GM12878 (cell line): ENCODE data around the gene NDST3. TPM values are rescaled to one million over a fixed set of nuclear protein-coding genes. Genes with fewer than 3 reads are reported as not detected.

Experiments
- ATAC-seq: fragments of 200-7000 bp; cut with Tn5 transposase; 3 replicates; pipeline ENCODE4 v1.9.1; 2020; ENCODE audit warnings: mild to moderate bottlenecking, moderate library complexity
- BruUV-seq: library from RNA; stranded (reverse); fragments of 400-500 nt; replicated peaks from 2 replicates; lab custom pipeline; 2021; lab: Mats Ljungman, UMichigan
- CTCF ChIA-PET: fragments of 300-600 bp; sonication (Branson Sonifier 250); formaldehyde crosslinking; extraction: SDS; loops from one replicate; lab custom pipeline; 2021; ENCODE audit warnings: inconsistent platforms; lab: Yijun Ruan, JAX
- POLR2A ChIA-PET: fragments of 350-600 bp; formaldehyde crosslinking; extraction: SDS; loops from one replicate; lab custom pipeline; 2021; ENCODE audit warnings: inconsistent platforms; lab: Charles Lee
- RAD21 ChIA-PET: fragments of 300-600 bp; sonication (Branson Sonifier 250); formaldehyde crosslinking; loops from one replicate; lab custom pipeline; 2023; ENCODE audit warnings: antibody characterized with exemption; ENCODE audit not compliant: unreplicated experiment; lab: Charles Lee
- SMC1A ChIA-PET: fragments of 300-600 bp; sonication (Branson Sonifier 250); formaldehyde crosslinking; loops from one replicate; lab custom pipeline; 2023; ENCODE audit not compliant: unreplicated experiment, uncharacterized antibody; lab: Charles Lee
- DNase-seq: peaks from one replicate; pipeline ENCODE4 v3.0.0-alpha.2; 2011; ENCODE audit warnings: low read depth, low spot score
- FAIRE-seq: peaks from 3 replicates; lab custom pipeline; 2011; peaks lifted over from hg19 to GRCh38; lab: Jason Lieb, UNC
- H2AFZ ChIP-seq: 2 replicates; pipeline ENCODE4 v1.6.0; 2011; ENCODE audit warnings: low read depth, low read length, control low read depth; ENCODE audit not compliant: control insufficient read depth
- H3K27ac ChIP-seq: 2 replicates; pipeline ENCODE4 v1.5.1; 2011; ENCODE audit warnings: control low read depth; ENCODE audit not compliant: control insufficient read depth, insufficient read depth
- H3K27me3 ChIP-seq, 2 experiments: replicated peaks in 1 of 2; 2 replicates each; pipeline versions ENCODE4 v1.6.0 to v1.6.1; 2011; ENCODE audit warnings: low read length in 1 of 2; ENCODE audit not compliant: control insufficient read depth in 2 of 2, insufficient read depth in 2 of 2
- H3K36me3 ChIP-seq, 2 experiments: 2 replicates each; pipeline ENCODE4 v1.5.1; 2011; ENCODE audit warnings: low read length in 1 of 2; ENCODE audit not compliant: control insufficient read depth in 2 of 2, insufficient read depth in 2 of 2
- H3K4me1 ChIP-seq: 2 replicates; pipeline ENCODE4 v1.6.1; 2011; ENCODE audit warnings: mild to moderate bottlenecking, low read length, moderate library complexity, mixed read lengths; ENCODE audit not compliant: control insufficient read depth, insufficient read depth
- H3K4me2 ChIP-seq: 2 replicates; pipeline ENCODE4 v1.6.0; 2011; ENCODE audit warnings: control low read depth; ENCODE audit not compliant: control insufficient read depth, insufficient read depth
- H3K4me3 ChIP-seq: fragments of 200-600 bp; sonication (generic); 2 replicates; pipeline ENCODE4 v1.5.1; 2016
- H3K79me2 ChIP-seq: 2 replicates; pipeline ENCODE4 v1.6.0; 2011; ENCODE audit warnings: low read length; ENCODE audit not compliant: control insufficient read depth, insufficient read depth
- H3K9ac ChIP-seq: 2 replicates; pipeline ENCODE4 v1.8.0; 2011; ENCODE audit warnings: low read length, control low read depth, mixed read lengths; ENCODE audit not compliant: control insufficient read depth, insufficient read depth
- H3K9me3 ChIP-seq: replicated peaks from 3 replicates; pipeline ENCODE4 v1.5.1; 2011; ENCODE audit warnings: mild to moderate bottlenecking, low read length; ENCODE audit not compliant: control insufficient read depth, insufficient read depth
- H4K20me1 ChIP-seq: 2 replicates; pipeline ENCODE4 v1.6.0; 2011; ENCODE audit not compliant: control insufficient read depth, insufficient read depth
- EED ChIP-seq: sonication (generic); IDR thresholded peaks from 2 replicates; pipeline ENCODE4 v1.6.1; 2016; ENCODE audit warnings: antibody characterized with exemption, low read depth
- FOXK2 ChIP-seq: fragments of 450-650 bp; IDR thresholded peaks from 2 replicates; pipeline ENCODE4 v1.6.1; 2017; ENCODE audit warnings: mild to moderate bottlenecking, moderate library complexity
- FOXM1 ChIP-seq: IDR thresholded peaks from 2 replicates; pipeline ENCODE4 v1.6.1; 2012; ENCODE audit warnings: low read depth, mild to moderate bottlenecking, inconsistent platforms, low read length, moderate library complexity
- KAT2A ChIP-seq: conservative IDR thresholded peaks from 2 replicates; pipeline ENCODE4 v1.6.1; 2011; ENCODE audit warnings: low read depth, low read length; ENCODE audit not compliant: control insufficient read depth
- RELA ChIP-seq: fragments of 450-650 bp; IDR thresholded peaks from 2 replicates; pipeline ENCODE4 v1.8.0; 2014; ENCODE audit warnings: borderline replicate concordance; ENCODE audit not compliant: partially characterized antibody
- SIN3A ChIP-seq: IDR thresholded peaks from 2 replicates; pipeline ENCODE4 v1.6.1; 2012; ENCODE audit warnings: low read depth, low read length, improper control_type of control experiment
- SPI1 ChIP-seq: IDR thresholded peaks from 2 replicates; pipeline ENCODE4 v1.6.1; 2011; ENCODE audit warnings: low read depth, mild to moderate bottlenecking, low read length, moderate library complexity, borderline replicate concordance; ENCODE audit not compliant: insufficient read depth
- STAT1 ChIP-seq: fragments of 450-650 bp; conservative IDR thresholded peaks from 2 replicates; pipeline ENCODE4 v1.6.1; 2014; ENCODE audit warnings: antibody characterized with exemption, mild to moderate bottlenecking
- TCF3 ChIP-seq: IDR thresholded peaks from 2 replicates; pipeline ENCODE4 v1.6.1; 2012; ENCODE audit warnings: low read depth, mild to moderate bottlenecking, low read length, borderline replicate concordance; ENCODE audit not compliant: insufficient read depth
- WRNIP1 ChIP-seq: IDR thresholded peaks from 2 replicates; pipeline ENCODE4 v1.6.1; 2011; ENCODE audit warnings: low read depth, low read length, improper control_type of control experiment, borderline replicate concordance
- ZBTB33 ChIP-seq: fragments of 450-650 bp; IDR thresholded peaks from 2 replicates; pipeline ENCODE4 v1.6.1; 2017; ENCODE audit warnings: mild to moderate bottlenecking
- ZNF687 ChIP-seq: fragments of 450-650 bp; IDR thresholded peaks from 2 replicates; pipeline ENCODE4 v1.6.1; 2017; ENCODE audit warnings: mild to moderate bottlenecking, moderate library complexity
- WGBS: methylation state at CpG from one replicate; pipeline ENCODE4 v1.1.6; 2016; ENCODE audit warnings: low lambda C conversion rate; ENCODE audit not compliant: insufficient replicate concordance, insufficient coverage; ENCODE audit errors: missing lambda C conversion rate; 5-methylcytosine and 5-hydroxymethylcytosine counted together
- in situ Hi-C: fragments of 300-500 bp; cut with MboI; formaldehyde crosslinking; loops from 9 replicates; pipeline ENCODE4 v1.14.3; 2018; ENCODE audit warnings: mixed read lengths
- intact Hi-C: fragments of 100-400 bp; cut with micrococcal nuclease; formaldehyde crosslinking; loops from one replicate; pipeline ENCODE4 v1.14.2; 2022; ENCODE audit not compliant: unreplicated experiment
- polyA plus RNA-seq, 11 experiments: library from polyadenylated mRNA; depleted of rRNA in 4 of 11; unstranded in 6 of 11; stranded (reverse) in 5 of 11; fragments of >200 nt; fragmentation: Nextera tagmentation in 4 of 11; fragmentation: Illumina TruSeq in 1 of 11; extraction: Ambion mirVana in 4 of 11; extraction: Trizol in 1 of 11; gene quantifications; 1 replicate in 1 of 11; 2 replicates in 10 of 11; pipeline versions ENCODE4 v1.2.1 to v1.2.3, GENCODE V29; 2011 to 2016; ENCODE audit warnings: inconsistent platforms in 2 of 11, missing spikeins in 2 of 11, low read depth in 1 of 11
- total RNA-seq, 4 experiments: library from RNA; depleted of rRNA in 3 of 4; stranded (reverse); fragments of >200 nt in 3 of 4; fragmentation: Illumina TruSeq in 1 of 4; extraction: Trizol in 1 of 4; gene quantifications; 2 replicates each; pipeline versions ENCODE4 v1.2.1 to v1.2.3, GENCODE V29; 2013 to 2021
- TF ChIP-seq, protein P1 (sequence below): IDR thresholded peaks from 2 replicates; pipeline ENCODE4 v1.6.1; 2011; ENCODE audit warnings: mild to moderate bottlenecking, low read depth, low read length, moderate library complexity; ENCODE audit not compliant: insufficient replicate concordance

Gene NDST3
- total and polyA plus RNA-seq, 10 of the 15 experiments (the other 5 are each of a cell fraction or from before 2014, with no cell fraction given) = 0.03 TPM; not detected in 8

DNA sequence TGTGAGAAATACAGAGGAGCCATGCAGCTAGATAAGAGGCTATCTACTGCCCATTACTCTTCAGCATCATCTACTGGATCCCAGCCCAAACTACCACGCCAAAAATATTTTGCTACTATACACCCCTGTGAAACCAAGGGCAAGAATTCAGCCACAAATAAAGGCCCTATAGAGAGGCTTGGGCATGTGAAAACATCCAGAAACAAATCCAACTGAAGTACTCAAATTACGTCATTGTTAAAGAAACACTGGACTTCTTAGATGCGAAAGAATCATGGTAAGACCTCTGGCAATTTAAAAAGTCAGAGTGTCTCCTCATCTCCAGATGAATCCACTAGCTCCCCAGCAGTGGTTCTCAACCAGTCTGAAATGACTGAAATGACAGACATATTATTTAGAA lies 12.8 kb downstream of the NDST3 start (continued):
- TF ChIP-seq, protein P1, sequence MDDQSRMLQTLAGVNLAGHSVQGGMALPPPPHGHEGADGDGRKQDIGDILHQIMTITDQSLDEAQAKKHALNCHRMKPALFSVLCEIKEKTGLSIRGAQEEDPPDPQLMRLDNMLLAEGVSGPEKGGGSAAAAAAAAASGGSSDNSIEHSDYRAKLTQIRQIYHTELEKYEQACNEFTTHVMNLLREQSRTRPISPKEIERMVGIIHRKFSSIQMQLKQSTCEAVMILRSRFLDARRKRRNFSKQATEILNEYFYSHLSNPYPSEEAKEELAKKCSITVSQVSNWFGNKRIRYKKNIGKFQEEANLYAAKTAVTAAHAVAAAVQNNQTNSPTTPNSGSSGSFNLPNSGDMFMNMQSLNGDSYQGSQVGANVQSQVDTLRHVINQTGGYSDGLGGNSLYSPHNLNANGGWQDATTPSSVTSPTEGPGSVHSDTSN = no peak
- TF ChIP-seq WRNIP1 = no peak
- no peak for TF ChIP-seq SIN3A
- no peak for TF ChIP-seq FOXM1
- TF ChIP-seq SPI1 = no peak
- no peak for TF ChIP-seq RELA
- TF ChIP-seq FOXK2 = no peak
- no peak for TF ChIP-seq TCF3
- TF ChIP-seq KAT2A = no peak

DNA sequence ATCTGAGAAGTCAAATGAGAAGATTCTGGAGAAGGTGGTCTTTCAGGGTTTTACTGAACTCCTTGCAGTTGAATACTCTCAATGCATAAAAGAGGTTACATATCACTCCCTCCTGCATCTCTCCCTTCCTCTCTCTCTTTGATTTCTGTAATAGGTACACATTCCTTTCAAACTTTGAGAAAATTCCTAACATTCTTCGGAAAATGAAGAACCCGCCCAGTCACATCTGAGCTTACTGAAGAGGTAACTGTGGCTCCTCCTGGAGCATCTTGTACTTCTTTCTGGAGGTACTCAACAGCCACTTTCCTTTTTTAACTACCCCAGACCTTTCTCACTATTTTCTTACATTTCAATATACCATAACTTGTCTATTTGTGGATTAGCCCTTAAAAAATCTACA lies 24.7 kb downstream of the NDST3 start:
- ATAC-seq = no peak
- intact Hi-C loops = no loop called here
- no peaks in the 10 kb centered on the region for H3K27me3 ChIP-seq
- ChIA-PET POLR2A (interaction anchor here (0.7 kb wide), 1 partner anchor 18 kb away, joined by 4 read pairs; no protein-coding TSS in a partner anchor), CTCF (interaction anchor here (0.6 kb wide), 1 partner anchor 45 kb away, joined by 4 read pairs; no protein-coding TSS in a partner anchor), RAD21 (no interaction called here), SMC1A (no interaction called here)
- no peaks in the 10 kb centered on the region for H3K36me3 ChIP-seq
- no peak for FAIRE-seq
- H3K9me3 ChIP-seq = no peaks in the 10 kb centered on the region
- BruUV-seq = no TSS peak
- no peak overlapping the region for H3K9ac ChIP-seq
- in situ Hi-C loops = no loop called here
- no peak overlapping the region for H2AFZ ChIP-seq
- 42% methylated on average over 2 of the region's 2 CpGs for WGBS
- H3K4me2 ChIP-seq = no peak overlapping the region
- no peaks in the 10 kb centered on the region for H3K4me1 ChIP-seq
- H3K27ac ChIP-seq = no peak overlapping the region
- no peaks in the 10 kb centered on the region for H4K20me1 ChIP-seq
- DNase-seq = no peak
- no peaks in the 10 kb centered on the region for H3K79me2 ChIP-seq
- no peak overlapping the region for H3K4me3 ChIP-seq
- TF ChIP-seq TCF3 (no peak), ZNF687 (no peak), STAT1 (no peak), RELA (no peak), ZBTB33 (no peak), EED (no peak)
